ENCODE measurements around the gene CDH12. TPM values are rescaled to one million over a fixed set of nuclear protein-coding genes. Genes with fewer than 3 reads are reported as not detected.
"Not testable (repeated sequence)": the region's sequence is repeated elsewhere in the genome, so short reads cannot be mapped to it uniquely, and the experiment has no call there.

The CDH12 gene
- polyA plus RNA-seq, 2 donors, result 0.01 TPM; not detected in 1

- peaks cover 0 to 2% of the 10 kb centered on the region in 2 donors for H3K27me3 ChIP-seq (ENCODE audit: control insufficient read depth in 1 of 2, insufficient read depth in 2 of 2, low read length in 2 of 2)
- no peaks in the 10 kb centered on the region for H3K4me1 ChIP-seq (ENCODE audit: control insufficient read depth in 2 of 2, insufficient read depth in 2 of 2, low read length in 1 of 2)
- H3K4me3 ChIP-seq (ENCODE audit: low read depth in 1 of 2, low read length in 2 of 2), result no peak overlapping the region
- peaks cover 2 to 7% of the 10 kb centered on the region in 2 donors for H3K9me3 ChIP-seq (ENCODE audit: control insufficient read depth in 2 of 2, insufficient read depth in 1 of 2, low read depth in 1 of 2, low read length in 1 of 2)
- WGBS, 2 donors, result 93 to 95% methylated on average over 3 of the region's 3 CpGs
- H3K36me3 ChIP-seq (ENCODE audit: control insufficient read depth in 2 of 2, insufficient read depth in 2 of 2, low read length in 1 of 2), result no peaks in the 10 kb centered on the region
- no peak overlapping the region for H3K27ac ChIP-seq (ENCODE audit: low read depth in 2 of 2, low read length in 1 of 2)
These were observed 560.0 kb downstream of the CDH12 start for GRCh38 chr5:22293147-22293546.

GRCh38 chr5:22278164-22278563 lies 575.0 kb downstream of the CDH12 start:
- H3K9me3 ChIP-seq (ENCODE audit: control insufficient read depth in 2 of 2, insufficient read depth in 1 of 2, low read depth in 1 of 2, low read length in 1 of 2), result no peaks in the 10 kb centered on the region
- no peak overlapping the region for H3K27ac ChIP-seq (ENCODE audit: low read depth in 2 of 2, low read length in 1 of 2)
- no peaks in the 10 kb centered on the region for H3K27me3 ChIP-seq (ENCODE audit: control insufficient read depth in 1 of 2, insufficient read depth in 2 of 2, low read length in 2 of 2)
- 54 to 56% methylated on average over 1 of the region's 1 CpG for WGBS, 2 donors
- no peak overlapping the region for H3K4me3 ChIP-seq (ENCODE audit: low read depth in 1 of 2, low read length in 2 of 2)
- H3K4me1 ChIP-seq (ENCODE audit: control insufficient read depth in 2 of 2, insufficient read depth in 2 of 2, low read length in 1 of 2), result no peaks in the 10 kb centered on the region
- H3K36me3 ChIP-seq (ENCODE audit: control insufficient read depth in 2 of 2, insufficient read depth in 2 of 2, low read length in 1 of 2), result no peaks in the 10 kb centered on the region

- Histone ChIP-seq H3K9me3 (ENCODE audit: control insufficient read depth in 2 of 2, insufficient read depth in 1 of 2, low read depth in 1 of 2, low read length in 1 of 2) (no peaks in the 10 kb centered on the region), H3K4me1 (ENCODE audit: control insufficient read depth in 2 of 2, insufficient read depth in 2 of 2, low read length in 1 of 2) (no peaks in the 10 kb centered on the region), H3K4me3 (ENCODE audit: low read depth in 1 of 2, low read length in 2 of 2) (no peak overlapping the region), H3K27ac (ENCODE audit: low read depth in 2 of 2, low read length in 1 of 2) (no peak overlapping the region), H3K27me3 (ENCODE audit: control insufficient read depth in 1 of 2, insufficient read depth in 2 of 2, low read length in 2 of 2) (no peaks in the 10 kb centered on the region), H3K36me3 (ENCODE audit: control insufficient read depth in 2 of 2, insufficient read depth in 2 of 2, low read length in 1 of 2) (no peaks in the 10 kb centered on the region)
- WGBS, 2 donors, result 67 to 73% methylated on average over 4 of the region's 4 CpGs
These were observed 576.1 kb downstream of the CDH12 start for GRCh38 chr5:22277006-22277405.

- not testable (repeated sequence) for H3K9me3 ChIP-seq (ENCODE audit: control insufficient read depth in 2 of 2, insufficient read depth in 1 of 2, low read depth in 1 of 2, low read length in 1 of 2); H3K27me3 ChIP-seq (ENCODE audit: control insufficient read depth in 1 of 2, insufficient read depth in 2 of 2, low read length in 2 of 2); H3K27ac ChIP-seq (ENCODE audit: low read depth in 2 of 2, low read length in 1 of 2); H3K4me1 ChIP-seq (ENCODE audit: control insufficient read depth in 2 of 2, insufficient read depth in 2 of 2, low read length in 1 of 2); H3K4me3 ChIP-seq (ENCODE audit: low read depth in 1 of 2, low read length in 2 of 2); H3K36me3 ChIP-seq (ENCODE audit: control insufficient read depth in 2 of 2, insufficient read depth in 2 of 2, low read length in 1 of 2)
- WGBS, 2 donors, result 85 to 88% methylated on average over 7 of the region's 7 CpGs
These were observed 587.3 kb downstream of the CDH12 start for GRCh38 chr5:22265855-22266254.

- Histone ChIP-seq H3K4me3 (ENCODE audit: low read depth in 1 of 2, low read length in 2 of 2) (no peak overlapping the region), H3K27ac (ENCODE audit: low read depth in 2 of 2, low read length in 1 of 2) (no peak overlapping the region), H3K36me3 (ENCODE audit: control insufficient read depth in 2 of 2, insufficient read depth in 2 of 2, low read length in 1 of 2) (no peaks in the 10 kb centered on the region), H3K9me3 (ENCODE audit: control insufficient read depth in 2 of 2, insufficient read depth in 1 of 2, low read depth in 1 of 2, low read length in 1 of 2) (no peaks in the 10 kb centered on the region), H3K4me1 (ENCODE audit: control insufficient read depth in 2 of 2, insufficient read depth in 2 of 2, low read length in 1 of 2) (no peaks in the 10 kb centered on the region), H3K27me3 (ENCODE audit: control insufficient read depth in 1 of 2, insufficient read depth in 2 of 2, low read length in 2 of 2) (no peaks in the 10 kb centered on the region)
- 66 to 70% methylated on average over 5 of the region's 5 CpGs for WGBS, 2 donors
These were observed 595.0 kb downstream of the CDH12 start for GRCh38 chr5:22258139-22258538.

GRCh38 chr5:22250528-22250927 lies 602.6 kb downstream of the CDH12 start:
- Histone ChIP-seq H3K4me1 (ENCODE audit: control insufficient read depth in 2 of 2, insufficient read depth in 2 of 2, low read length in 1 of 2) (no peaks in the 10 kb centered on the region), H3K4me3 (ENCODE audit: low read depth in 1 of 2, low read length in 2 of 2) (no peak overlapping the region), H3K27me3 (ENCODE audit: control insufficient read depth in 1 of 2, insufficient read depth in 2 of 2, low read length in 2 of 2) (no peaks in the 10 kb centered on the region), H3K27ac (ENCODE audit: low read depth in 2 of 2, low read length in 1 of 2) (no peak overlapping the region), H3K9me3 (ENCODE audit: control insufficient read depth in 2 of 2, insufficient read depth in 1 of 2, low read depth in 1 of 2, low read length in 1 of 2) (no peaks in the 10 kb centered on the region), H3K36me3 (ENCODE audit: control insufficient read depth in 2 of 2, insufficient read depth in 2 of 2, low read length in 1 of 2) (no peaks in the 10 kb centered on the region)
- WGBS, 2 donors, result 43 to 52% methylated on average over 4 of the region's 4 CpGs

GRCh38 chr5:22249209-22249729 lies 603.9 kb downstream of the CDH12 start:
- H3K4me3 ChIP-seq (ENCODE audit: low read depth in 1 of 2, low read length in 2 of 2), result no peak overlapping the region
- no peaks in the 10 kb centered on the region for H3K36me3 ChIP-seq (ENCODE audit: control insufficient read depth in 2 of 2, insufficient read depth in 2 of 2, low read length in 1 of 2)
- no peaks in the 10 kb centered on the region for H3K27me3 ChIP-seq (ENCODE audit: control insufficient read depth in 1 of 2, insufficient read depth in 2 of 2, low read length in 2 of 2)
- no peaks in the 10 kb centered on the region for H3K4me1 ChIP-seq (ENCODE audit: control insufficient read depth in 2 of 2, insufficient read depth in 2 of 2, low read length in 1 of 2)
- no peak overlapping the region for H3K27ac ChIP-seq (ENCODE audit: low read depth in 2 of 2, low read length in 1 of 2)
- 67 to 76% methylated on average over 7 of the region's 7 CpGs for WGBS, 2 donors
- H3K9me3 ChIP-seq (ENCODE audit: control insufficient read depth in 2 of 2, insufficient read depth in 1 of 2, low read depth in 1 of 2, low read length in 1 of 2), result no peaks in the 10 kb centered on the region

GRCh38 chr5:22245770-22246169 lies 607.4 kb downstream of the CDH12 start:
- H3K4me1 ChIP-seq (ENCODE audit: control insufficient read depth in 2 of 2, insufficient read depth in 2 of 2, low read length in 1 of 2), result no peaks in the 10 kb centered on the region
- H3K9me3 ChIP-seq (ENCODE audit: control insufficient read depth in 2 of 2, insufficient read depth in 1 of 2, low read depth in 1 of 2, low read length in 1 of 2), result no peaks in the 10 kb centered on the region
- no peak overlapping the region for H3K27ac ChIP-seq (ENCODE audit: low read depth in 2 of 2, low read length in 1 of 2)
- no peaks in the 10 kb centered on the region for H3K27me3 ChIP-seq (ENCODE audit: control insufficient read depth in 1 of 2, insufficient read depth in 2 of 2, low read length in 2 of 2)
- no peaks in the 10 kb centered on the region for H3K36me3 ChIP-seq (ENCODE audit: control insufficient read depth in 2 of 2, insufficient read depth in 2 of 2, low read length in 1 of 2)
- H3K4me3 ChIP-seq (ENCODE audit: low read depth in 1 of 2, low read length in 2 of 2), result no peak overlapping the region

- Histone ChIP-seq H3K4me1 (ENCODE audit: control insufficient read depth in 2 of 2, insufficient read depth in 2 of 2, low read length in 1 of 2) (no peaks in the 10 kb centered on the region), H3K36me3 (ENCODE audit: control insufficient read depth in 2 of 2, insufficient read depth in 2 of 2, low read length in 1 of 2) (no peaks in the 10 kb centered on the region), H3K27ac (ENCODE audit: low read depth in 2 of 2, low read length in 1 of 2) (no peak overlapping the region), H3K27me3 (ENCODE audit: control insufficient read depth in 1 of 2, insufficient read depth in 2 of 2, low read length in 2 of 2) (no peaks in the 10 kb centered on the region), H3K4me3 (ENCODE audit: low read depth in 1 of 2, low read length in 2 of 2) (no peak overlapping the region), H3K9me3 (ENCODE audit: control insufficient read depth in 2 of 2, insufficient read depth in 1 of 2, low read depth in 1 of 2, low read length in 1 of 2) (no peaks in the 10 kb centered on the region)
- WGBS, 2 donors, result 79 to 80% methylated on average over 4 of the region's 4 CpGs
These were observed 610.6 kb downstream of the CDH12 start for GRCh38 chr5:22242532-22242931.

- WGBS, 2 donors, result 51 to 58% methylated on average over 1 of the region's 1 CpG
These were observed 615.1 kb downstream of the CDH12 start for GRCh38 chr5:22238047-22238446.

More at GRCh38 chr5:22238047-22238446, 615.1 kb downstream of the CDH12 start:
- no peaks in the 10 kb centered on the region for H3K4me1 ChIP-seq (ENCODE audit: control insufficient read depth in 2 of 2, insufficient read depth in 2 of 2, low read length in 1 of 2)
- H3K27ac ChIP-seq (ENCODE audit: low read depth in 2 of 2, low read length in 1 of 2), result no peak overlapping the region
- no peak overlapping the region for H3K4me3 ChIP-seq (ENCODE audit: low read depth in 1 of 2, low read length in 2 of 2)
- no peaks in the 10 kb centered on the region for H3K9me3 ChIP-seq (ENCODE audit: control insufficient read depth in 2 of 2, insufficient read depth in 1 of 2, low read depth in 1 of 2, low read length in 1 of 2)
- no peaks in the 10 kb centered on the region for H3K36me3 ChIP-seq (ENCODE audit: control insufficient read depth in 2 of 2, insufficient read depth in 2 of 2, low read length in 1 of 2)
- no peaks in the 10 kb centered on the region for H3K27me3 ChIP-seq (ENCODE audit: control insufficient read depth in 1 of 2, insufficient read depth in 2 of 2, low read length in 2 of 2)

Measured in esophagus (tissue), 2 donors.